ENCODE data around the gene MAP9.

DNA sequence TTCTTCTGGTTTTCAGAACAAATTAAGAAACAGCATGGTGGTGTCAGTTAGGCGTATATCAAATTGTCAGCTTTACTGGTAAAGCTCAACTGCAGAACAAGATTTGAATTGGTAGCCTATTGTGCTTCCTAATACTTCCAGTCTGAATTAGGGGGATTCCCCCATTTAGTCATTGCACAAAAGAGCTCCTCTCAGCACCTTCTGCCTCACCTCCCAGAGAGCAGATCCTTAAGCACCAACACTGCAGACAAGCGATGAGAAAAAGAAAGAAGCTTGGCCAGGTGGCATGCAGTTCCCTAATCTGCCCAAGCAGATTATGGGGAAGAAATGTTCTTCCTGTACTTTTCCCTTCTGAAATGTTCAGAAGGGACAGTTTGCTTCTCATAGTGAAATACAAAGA, 9.2 kb downstream of the MAP9 start:
- TF ChIP-seq POLR2A (IDR thresholded peaks at IDR 0.05; ENCODE audit: low read depth, low read length) (no peak), EZH2 (IDR thresholded peaks at IDR 0.05; ENCODE audit: borderline replicate concordance, low read depth, low read length, severe bottlenecking) (no peak)

All from endothelial cell of umbilical vein (primary cell).